Activated CD4-positive, alpha-beta T cell treated with anti-CD3 and anti-CD28 coated beads, Interleukin-2, amount 50 U/mL, for 1 hour (primary cell): ENCODE results near the gene TBC1D22B.

ENCODE experiments used
- DNase-seq: peaks from one replicate; pipeline ENCODE4 v3.0.0-alpha.2; 2020

The TBC1D22B gene, protein sequence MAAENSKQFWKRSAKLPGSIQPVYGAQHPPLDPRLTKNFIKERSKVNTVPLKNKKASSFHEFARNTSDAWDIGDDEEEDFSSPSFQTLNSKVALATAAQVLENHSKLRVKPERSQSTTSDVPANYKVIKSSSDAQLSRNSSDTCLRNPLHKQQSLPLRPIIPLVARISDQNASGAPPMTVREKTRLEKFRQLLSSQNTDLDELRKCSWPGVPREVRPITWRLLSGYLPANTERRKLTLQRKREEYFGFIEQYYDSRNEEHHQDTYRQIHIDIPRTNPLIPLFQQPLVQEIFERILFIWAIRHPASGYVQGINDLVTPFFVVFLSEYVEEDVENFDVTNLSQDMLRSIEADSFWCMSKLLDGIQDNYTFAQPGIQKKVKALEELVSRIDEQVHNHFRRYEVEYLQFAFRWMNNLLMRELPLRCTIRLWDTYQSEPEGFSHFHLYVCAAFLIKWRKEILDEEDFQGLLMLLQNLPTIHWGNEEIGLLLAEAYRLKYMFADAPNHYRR

DNA sequence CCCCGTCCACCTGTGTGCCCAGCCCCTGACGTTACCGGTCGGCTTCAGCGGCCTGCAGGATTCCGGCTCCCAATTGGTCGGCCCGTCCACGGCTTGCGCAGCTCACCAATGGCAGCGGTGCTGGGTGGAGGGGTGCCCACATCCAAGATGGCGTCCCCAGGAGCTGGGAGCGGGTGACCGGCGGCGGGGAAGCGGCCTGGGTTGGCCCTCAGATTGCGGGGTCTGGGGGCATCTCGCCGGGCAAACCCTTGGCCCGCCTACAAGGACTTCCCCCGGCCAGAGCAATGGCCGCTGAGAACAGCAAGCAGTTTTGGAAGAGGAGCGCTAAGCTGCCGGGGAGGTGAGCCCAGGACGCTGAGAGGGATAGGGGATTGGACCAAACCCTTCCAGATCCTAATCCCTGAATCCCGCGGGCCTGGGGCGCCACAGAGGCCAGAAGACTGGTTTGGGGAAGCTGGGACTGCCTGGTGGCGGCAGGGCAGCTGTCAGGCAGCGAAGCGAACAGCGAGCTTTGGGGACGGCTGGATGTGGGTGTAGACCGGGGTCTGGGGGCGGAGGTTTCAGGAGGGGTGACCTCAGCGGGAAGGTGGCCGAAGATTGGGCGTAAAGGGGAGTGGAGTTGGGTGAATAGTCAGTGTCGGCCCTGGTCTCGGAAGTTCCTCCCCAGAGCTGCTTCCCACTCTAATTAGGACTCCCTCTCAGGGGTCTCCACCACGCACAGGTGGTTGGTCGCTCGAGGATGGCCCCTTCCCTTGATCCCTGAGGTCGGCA lies at the start of gene TBC1D22B, which contains the start of gene TMEM217:
TBC1D22B (plus strand) TSS at position 139 of the 771 bp plus-strand sequence; CDS start at position 285, 146 bp downstream.
TMEM217 (minus strand) TSS at position 511 of the 771 bp plus-strand sequence. CDS start 39,114 bp downstream, outside the sequence.
- DNase-seq = peak; percentile 95

DNA sequence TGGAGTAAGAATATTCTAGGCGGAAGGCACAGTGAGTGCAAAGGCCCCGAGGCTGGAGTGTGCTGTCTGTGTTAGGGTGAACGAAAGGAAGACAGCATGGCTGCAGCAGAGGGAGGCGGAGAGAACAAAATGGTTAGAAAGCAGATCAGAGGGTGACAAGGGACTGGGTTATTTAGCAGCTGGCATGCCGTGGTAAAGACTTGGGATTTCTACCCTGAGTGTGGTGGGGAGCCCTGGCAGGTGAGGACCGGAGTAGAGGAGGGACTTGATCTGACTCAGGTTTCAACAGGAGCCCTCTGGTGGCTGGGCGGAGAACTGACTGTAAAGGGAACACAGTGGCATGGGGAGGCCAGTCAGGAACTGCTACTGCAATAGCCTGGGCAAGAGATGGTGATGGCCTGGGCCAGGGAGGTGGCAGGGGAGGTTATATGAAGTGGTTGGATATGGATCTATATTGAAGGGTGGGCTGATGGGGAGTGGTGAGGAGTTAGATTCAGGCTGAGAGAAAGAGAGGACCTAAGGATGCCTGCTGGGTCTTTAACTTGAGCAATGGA lies 49.6 kb upstream of the TBC1D22B start:
- peak; percentile 88 for DNase-seq

DNA sequence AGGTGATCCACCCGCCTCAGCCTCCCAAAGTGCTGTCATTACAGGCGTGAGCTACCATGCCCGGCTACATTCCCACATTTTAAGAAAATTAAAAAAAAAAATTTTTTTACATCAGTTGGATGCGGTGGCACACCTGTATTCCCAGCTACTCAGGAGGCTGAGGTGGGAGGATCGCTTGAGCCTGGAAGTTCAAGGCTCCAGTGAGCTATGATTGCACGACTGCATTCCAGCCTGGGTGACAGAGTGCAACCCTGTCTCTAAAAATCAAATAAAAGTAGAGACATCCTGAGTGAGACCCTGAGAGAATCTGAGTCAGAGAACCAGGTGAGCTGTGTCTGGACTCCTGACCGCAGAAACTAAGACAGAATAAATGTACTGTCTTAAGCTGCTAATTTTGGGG lies 48.8 kb upstream of the TBC1D22B start:
- no peak for DNase-seq

DNA sequence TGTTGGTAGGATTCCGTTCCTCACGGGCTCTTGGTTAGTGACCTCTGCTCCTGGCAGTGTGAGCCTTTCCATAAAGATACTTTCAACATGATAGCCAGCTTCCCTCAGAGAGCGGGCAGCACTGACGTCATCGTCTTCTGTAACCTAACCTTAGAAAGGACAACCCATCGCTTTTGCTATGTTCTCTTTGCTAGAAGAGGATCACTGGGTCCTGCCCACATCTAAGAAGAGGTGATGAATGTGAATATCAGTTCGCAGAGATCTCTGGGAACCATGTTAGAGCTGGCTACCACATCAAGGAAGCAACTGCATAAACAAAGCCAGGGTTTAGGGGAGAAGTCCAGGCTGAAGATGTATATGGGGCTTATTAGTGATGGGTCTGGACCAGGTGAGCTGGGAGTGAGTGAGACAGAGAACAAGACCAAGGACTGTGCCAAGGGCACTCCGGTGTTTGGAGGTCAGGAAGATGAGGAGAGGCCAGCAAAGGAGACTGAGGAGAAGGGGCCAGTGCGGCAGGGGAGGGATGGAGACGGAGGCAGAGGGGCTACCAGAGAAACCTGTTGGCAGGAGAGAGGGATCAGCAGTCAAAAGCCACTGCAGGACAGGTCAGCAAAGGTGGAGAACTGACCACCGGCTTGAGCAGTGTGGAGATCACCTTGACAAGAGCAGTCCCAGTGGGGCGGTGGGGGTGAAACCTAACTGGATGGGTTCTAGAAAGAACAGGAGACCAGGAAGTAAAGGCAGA lies 47.9 kb upstream of the TBC1D22B start:
- DNase-seq = peak; percentile 56

DNA sequence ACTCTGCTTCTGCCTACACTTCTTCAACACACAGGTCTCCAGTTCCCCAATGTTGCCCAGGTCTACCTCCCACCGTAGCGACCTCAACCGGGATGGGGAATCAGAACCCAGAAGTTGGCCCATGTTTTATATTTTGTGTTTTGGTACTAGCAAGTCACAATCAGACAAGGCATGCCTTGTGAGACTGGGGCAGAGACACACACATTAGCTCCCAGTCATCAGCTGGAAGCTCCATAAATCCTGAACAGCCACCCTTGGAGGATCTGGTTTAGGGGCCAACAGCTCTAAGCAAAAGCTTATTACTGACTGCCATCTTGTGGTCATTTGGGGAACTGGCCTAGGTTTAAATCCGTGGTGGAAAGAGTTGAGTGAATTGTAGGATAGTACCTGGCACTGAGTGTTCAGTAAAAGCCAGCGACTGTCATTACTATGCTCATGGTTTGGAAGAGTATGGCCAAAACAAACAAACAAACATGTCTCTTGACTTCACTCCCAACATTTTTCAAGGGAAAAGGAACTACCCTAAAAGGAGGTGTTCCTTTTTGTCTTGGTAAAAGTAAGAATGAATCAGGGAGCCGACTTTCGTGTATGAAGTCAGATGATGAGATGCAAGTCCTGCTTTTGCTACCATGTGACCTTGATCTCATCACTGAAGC lies 47.1 kb upstream of the TBC1D22B start:
- peak; percentile 72 for DNase-seq

DNA sequence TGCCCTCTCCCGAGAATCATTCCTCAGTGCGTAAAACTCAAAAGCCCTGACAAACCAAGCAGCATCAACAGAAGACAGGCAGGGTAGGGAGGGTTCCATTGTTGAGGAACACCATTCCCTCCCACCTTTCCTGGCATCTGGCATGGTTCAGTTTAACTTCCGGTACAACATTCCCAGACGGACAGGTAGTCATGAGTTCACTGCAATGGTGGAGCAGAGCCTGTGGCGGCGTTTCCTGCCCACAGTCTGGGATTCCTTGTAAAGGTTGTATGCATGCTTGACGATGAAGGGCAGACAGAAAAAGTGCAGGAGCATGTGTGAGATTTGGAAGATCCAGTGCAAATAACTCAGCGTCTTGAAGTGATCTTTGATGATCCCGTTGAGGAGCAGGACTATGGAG lies 45.3 kb upstream of the TBC1D22B start:
- no peak for DNase-seq

DNA sequence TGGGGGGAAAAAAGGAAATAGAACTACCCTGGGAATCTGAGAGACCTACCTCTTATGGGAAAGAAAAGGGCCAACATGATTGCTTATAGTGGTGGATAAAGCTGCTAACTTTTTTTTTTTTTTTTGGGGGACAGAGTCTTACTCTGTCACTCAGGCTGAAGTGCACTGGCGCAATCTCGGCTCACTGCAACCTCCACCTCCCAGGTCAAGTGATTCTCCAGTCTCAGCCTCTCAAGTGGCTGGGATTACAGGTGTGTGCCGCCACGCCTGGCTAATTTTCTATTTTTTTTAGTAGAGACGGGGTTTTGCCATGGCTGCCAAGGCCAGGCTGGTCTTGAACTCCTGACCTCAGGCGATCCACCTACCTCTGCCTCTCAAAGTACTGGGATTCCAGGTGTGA lies 39.5 kb upstream of the TBC1D22B start:
- no peak for DNase-seq

DNA sequence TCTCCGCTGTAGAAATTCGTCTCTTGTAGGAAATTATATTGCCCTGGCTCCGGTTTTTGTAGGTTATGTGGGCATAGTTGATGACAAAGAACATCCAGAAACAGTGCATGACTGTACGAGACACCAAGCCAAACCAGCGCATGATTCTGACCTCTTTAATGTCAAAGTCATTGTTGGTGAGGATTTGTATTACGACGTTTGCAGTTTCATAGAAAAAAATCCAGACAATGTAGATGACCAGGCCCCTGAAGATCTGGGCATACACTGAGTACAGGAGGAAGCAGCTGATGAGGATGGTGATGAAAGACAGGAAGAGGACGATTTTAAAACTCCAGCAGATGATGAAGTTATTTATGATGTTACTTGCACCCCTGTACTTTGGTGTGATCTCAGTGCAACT lies 39.1 kb upstream of the TBC1D22B start:
- no peak for DNase-seq

DNA sequence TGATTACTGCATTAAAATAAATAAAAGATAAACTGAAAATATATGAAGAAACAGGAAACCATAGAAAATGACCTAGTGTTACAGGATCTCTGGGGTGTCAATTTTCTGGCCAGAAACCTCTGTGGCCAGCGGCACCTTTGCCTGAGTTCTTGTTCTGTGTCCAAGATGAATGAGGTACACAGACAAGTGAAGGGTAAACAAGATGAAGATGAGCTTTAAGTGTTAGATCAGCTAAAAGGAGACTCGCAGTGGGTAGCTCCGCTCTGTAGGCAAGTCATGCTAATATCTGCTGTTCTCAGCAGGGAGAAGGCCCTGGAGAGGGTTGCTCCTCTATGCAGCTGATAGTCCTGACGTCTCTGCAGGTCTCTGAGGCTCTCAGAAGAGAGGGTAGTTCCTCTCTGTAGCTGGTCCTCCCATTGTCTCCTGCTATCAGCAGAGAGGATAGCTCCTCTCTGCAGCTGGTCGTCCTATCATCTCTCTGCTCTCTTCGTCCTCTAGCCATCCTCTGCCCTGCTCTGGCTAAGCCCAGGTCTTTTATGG lies 35.9 kb upstream of the TBC1D22B start:
- DNase-seq = no peak

DNA sequence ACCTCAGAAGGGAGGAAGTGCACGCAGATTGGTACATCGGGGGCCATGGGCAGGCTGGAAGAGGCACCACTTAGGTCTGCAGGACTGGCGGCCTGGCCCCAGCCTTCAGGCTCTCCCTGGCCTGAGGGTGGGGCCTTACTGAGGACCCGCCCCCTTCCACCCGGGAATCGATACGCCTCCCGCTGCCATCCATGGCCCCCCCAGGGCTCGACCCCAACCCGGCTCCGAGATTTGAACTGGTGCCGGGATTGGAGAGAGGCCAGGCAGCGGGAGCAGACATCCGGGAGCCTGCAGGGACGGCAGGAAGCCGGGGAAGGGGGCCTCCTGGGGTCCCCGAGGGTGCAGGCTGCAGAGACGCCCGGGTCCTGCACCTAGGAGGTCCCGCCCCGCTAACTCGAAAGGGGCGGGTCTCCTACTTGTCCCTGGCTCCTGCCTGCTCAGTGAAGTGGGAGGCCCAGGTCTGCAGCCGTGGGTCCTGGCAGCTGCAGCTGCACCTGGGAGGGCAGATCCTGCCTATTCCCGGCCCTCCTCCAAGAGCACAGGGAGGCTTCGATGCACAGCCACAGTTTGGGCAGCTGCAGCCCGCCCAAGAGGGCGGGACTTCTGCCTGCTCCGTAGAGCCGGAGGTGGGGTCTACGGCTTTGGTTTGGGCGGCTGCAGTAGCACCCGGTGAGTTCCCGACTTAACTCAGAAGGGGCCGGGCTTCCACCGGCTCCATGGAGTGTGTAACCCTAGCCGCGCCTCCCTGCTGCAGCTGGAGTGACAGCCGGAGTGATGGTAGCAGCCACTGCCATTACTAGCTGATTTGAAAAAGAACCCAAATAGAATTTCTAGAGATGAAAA lies 35.2 kb upstream of the TBC1D22B start:
- DNase-seq = peak; percentile 57

DNA sequence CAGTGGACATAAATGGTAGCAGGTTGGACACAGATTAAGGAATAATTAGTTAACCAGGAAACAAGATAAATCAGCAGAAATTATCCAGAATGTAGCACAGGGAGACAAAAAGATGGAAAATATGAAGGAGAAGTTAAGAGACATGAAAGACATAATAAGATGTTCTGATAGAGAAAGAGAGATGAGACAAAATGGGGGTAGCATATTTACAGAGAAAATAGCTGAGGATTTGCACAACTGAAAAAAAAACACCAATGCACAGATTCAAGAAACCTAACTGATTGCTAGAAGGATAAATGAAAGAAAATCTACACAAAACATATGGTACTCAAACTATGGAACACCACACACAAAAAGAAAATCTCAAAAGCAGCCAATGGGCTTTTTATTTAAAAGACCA lies 34.6 kb upstream of the TBC1D22B start:
- no peak for DNase-seq

DNA sequence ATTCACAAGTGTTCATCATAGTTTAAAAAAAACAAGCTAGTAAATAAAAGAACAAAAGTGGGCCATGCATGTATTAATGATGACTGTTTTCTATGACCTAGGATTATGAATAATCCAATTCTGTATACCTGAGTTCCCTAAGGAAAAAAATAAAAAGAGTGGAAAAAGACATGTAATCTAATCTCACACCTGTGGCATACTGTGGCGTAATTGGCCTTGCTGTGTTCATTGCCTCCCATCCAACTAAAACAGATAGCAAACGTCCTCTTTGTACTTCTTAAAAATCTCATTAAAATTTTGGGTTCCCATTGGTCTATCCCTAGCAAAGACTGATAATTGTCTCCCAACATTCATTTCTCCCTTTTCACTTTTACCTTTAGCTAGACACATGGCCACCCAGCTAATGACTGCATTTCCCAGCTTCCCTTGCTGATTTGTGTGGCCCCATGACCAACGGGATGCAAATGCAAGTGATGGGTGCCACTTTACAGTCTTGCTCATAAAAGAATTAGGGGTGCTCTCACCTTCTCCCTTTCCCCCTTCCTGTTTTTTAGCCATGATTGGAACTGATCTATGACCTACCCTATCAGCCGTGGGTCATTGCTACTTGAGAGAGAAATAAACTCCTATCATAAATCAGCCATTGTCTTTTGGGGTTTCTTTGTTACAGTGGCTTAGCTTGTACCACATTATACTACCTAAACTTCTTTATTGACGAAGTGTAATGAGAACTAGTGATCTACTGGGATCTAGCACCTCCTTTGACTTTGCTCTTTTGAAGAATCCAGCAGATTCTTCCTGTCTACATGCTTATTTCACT lies 32.0 kb upstream of the TBC1D22B start:
- DNase-seq = no peak

DNA sequence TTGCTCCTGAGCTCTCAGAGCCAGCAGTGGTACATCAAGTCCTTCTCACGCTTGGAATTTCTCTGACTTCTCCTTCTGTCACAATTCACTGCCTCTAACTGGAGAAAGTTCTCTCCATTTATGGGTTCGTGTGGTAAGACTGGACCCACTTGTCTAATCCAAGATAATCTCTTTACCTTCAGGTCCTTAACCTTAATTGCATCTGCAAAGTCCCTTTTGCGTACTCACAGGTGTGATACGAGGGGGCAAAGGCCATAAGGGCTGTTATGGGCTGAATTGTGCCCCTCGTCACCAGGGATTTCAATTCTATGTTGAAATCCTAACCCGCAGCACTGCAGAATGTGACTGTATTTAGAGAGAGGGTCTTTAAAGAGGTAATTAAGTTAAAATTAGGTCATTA lies 27.5 kb upstream of the TBC1D22B start:
- no peak for DNase-seq

DNA sequence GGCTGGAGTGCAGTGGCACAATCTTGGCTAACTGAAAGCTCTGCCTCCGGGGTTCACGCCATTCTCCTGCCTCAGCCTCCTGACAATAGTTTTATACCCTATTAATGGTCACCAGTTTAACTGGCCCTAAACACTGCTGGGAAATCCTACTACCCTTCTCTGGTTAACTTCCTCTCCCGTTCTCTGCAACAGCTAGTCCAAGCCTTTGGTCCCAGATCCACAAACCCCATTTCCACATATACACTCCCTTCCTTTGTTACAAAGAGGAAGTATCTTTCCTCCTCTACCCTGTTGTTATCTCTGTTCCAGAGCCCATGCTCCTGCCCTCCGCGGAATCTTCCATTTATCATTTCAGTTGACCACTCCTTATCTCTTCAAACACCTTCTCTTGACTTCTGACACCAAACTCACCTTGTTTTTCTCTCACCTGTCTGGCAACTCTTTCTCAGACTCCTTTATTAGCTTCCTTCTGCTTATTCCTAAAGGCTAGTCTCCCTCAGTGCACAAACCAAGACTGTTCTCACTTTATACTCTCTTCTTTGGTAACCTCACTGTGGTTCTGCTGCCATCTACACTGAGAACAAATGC lies 25.0 kb upstream of the TBC1D22B start:
- DNase-seq = no peak

DNA sequence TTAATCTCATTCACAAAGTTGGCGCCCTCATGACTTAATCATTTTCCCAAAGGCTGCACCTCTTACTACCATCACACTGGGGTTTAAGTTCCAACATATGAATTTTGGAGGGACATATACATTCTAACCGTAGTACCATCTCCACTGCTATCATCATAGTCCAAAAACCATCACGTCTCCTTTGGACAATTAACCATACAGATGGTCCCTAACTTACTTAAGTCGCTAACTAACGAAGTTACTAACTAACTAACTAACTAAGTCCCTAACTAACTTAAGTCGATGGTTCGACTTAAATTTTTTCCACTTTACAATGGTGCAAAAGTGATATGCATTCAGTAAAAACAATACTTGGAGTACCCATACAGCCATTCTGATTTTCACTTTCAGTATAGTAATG lies 24.0 kb upstream of the TBC1D22B start:
- DNase-seq = no peak

DNA sequence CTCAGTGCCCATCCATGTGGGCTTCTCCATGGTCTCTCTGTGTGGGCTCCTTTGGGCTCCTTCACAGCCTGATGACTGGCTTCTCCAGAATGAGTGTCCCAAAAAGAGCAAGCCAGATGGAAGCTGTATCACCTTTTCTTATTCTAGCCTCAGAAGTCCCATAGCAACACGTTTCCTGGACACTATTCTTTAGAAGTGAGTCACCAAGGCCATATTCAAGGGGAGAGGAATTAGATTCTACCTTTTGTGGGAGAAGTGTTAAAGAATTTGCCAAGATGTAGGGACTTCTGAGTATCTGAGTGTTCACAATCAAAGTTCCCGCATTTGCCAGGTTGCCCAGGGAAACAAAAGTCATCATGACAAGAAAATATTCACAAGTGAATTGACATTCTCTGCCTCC lies 20.7 kb upstream of the TBC1D22B start:
- DNase-seq = no peak

DNA sequence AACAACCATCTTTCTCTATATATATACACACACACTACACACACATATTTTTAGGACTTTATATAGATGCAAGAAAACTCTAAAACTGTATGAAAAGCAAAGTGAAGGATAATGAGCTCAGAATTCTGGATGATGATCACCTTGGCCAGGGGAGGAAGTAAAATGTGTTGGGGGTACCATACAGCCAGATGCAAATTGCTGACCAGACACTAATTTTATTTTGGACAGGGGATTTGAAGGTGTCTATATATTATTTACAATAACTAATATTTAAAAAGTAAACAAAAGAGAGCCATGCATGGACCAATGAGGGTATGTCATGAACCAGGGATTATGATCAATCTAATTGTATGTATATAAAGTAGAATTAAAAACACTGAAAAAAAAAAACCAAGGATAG lies 19.8 kb upstream of the TBC1D22B start:
- DNase-seq = no peak

DNA sequence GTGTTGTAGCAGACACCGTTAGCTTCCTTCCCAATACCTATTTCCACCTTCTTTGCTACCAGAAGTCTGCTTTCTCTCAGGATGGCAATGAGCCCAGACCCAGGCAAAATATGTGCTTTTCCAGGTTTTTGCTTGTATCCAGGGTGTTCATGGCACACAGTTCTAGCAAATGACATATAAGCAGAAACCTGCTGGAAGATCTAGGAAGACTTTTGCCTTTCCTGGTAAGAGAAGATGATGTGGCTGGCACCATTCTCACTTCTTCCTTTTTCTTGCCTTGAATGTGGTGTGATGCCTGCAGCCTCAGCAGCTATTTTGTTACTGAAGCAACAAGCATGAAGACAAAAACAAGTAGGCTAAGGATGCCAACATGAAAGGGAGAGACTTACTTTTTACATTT lies 19.2 kb upstream of the TBC1D22B start:
- DNase-seq = no peak

DNA sequence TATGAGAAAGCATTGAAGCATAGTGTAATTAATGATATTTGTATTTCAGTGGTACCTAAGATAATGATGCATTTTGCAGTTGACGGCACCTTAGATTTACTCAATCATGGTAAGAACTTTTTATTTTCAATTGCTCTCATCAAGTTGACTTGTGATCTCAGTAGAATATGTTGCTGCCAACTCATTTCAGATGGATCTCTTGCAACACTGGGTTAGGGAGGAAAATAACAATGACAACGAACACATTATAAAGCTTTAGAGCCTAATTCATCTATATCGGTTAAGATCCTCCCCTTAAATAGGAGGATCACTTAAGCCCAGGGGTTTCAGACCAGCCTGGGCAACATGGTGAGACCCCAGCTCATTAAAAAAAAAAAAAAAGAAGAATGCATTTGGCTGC lies 18.0 kb upstream of the TBC1D22B start:
- DNase-seq = no peak
